ENCODE results near the gene DLG5.

Gene DLG5

GRCh38 chr10:77869626-77870420 is 56.7 kb downstream of the DLG5 start:
- DNase-seq: no peak
- no peak overlapping the region for H2BK12ac ChIP-seq (ENCODE audit: low read length in 2 of 2)
- no peak overlapping the region for H2BK5ac ChIP-seq (ENCODE audit: low read depth, low read length, poor library complexity, severe bottlenecking)
- no peak overlapping the region for H2AK5ac ChIP-seq (ENCODE audit: low read length, severe bottlenecking)
- no peaks in the 10 kb centered on the region for H3K9me3 ChIP-seq (ENCODE audit: control insufficient read depth, low read length)
- no peak overlapping the region for H3K23ac ChIP-seq (ENCODE audit: low read length in 2 of 2)
- H3K4me3 ChIP-seq (ENCODE audit: insufficient read depth in 1 of 2, low read depth in 1 of 2, low read length in 2 of 2): no peak overlapping the region
- WGBS: 94% methylated on average over 4 of the region's 4 CpGs
- H3K36me3 ChIP-seq (ENCODE audit: control insufficient read depth in 1 of 2, insufficient read depth in 2 of 2, low read depth in 1 of 2, low read length in 2 of 2): peaks cover 37 to 38% of the 10 kb centered on the region in 2 experiments
- H4K91ac ChIP-seq (ENCODE audit: low read length): no peak overlapping the region
- no peak overlapping the region for H2BK120ac ChIP-seq (ENCODE audit: low read depth, low read length)
- H3K27me3 ChIP-seq (ENCODE audit: control insufficient read depth in 1 of 2, insufficient read depth in 1 of 2, low read length in 2 of 2): no peaks in the 10 kb centered on the region
- no peak overlapping the region for H3K4ac ChIP-seq (ENCODE audit: low read depth in 1 of 2, low read length in 2 of 2)
- H3K4me2 ChIP-seq (ENCODE audit: low read length, poor library complexity, severe bottlenecking): no peak overlapping the region
- no peak overlapping the region for H3K9ac ChIP-seq (ENCODE audit: low read length)
- H4K8ac ChIP-seq (ENCODE audit: low read length): no peak overlapping the region
- H3K14ac ChIP-seq (ENCODE audit: low read length in 2 of 2): no peak overlapping the region
- no peak overlapping the region for H2AFZ ChIP-seq (ENCODE audit: low read depth, low read length)
- peaks cover 56% of the 10 kb centered on the region for H3K79me1 ChIP-seq (replicated peaks; ENCODE audit: low read length, poor library complexity, severe bottlenecking)
- H3K4me1 ChIP-seq (ENCODE audit: control insufficient read depth, insufficient read depth, low read depth, low read length): peaks cover 11% of the 10 kb centered on the region
- no peak overlapping the region for H2BK15ac ChIP-seq (ENCODE audit: low read depth, poor library complexity, severe bottlenecking)
- no peak overlapping the region for H3K27ac ChIP-seq (ENCODE audit: low read length, poor library complexity, severe bottlenecking)
- H3K18ac ChIP-seq (ENCODE audit: low read depth in 1 of 2, low read length in 2 of 2): no peak overlapping the region

- H3K23ac ChIP-seq (ENCODE audit: low read length in 2 of 2): no peak overlapping the region
- no peak overlapping the region for H3K9ac ChIP-seq (ENCODE audit: low read length)
- no peak overlapping the region for H3K27ac ChIP-seq (ENCODE audit: low read length, poor library complexity, severe bottlenecking)
- no peak overlapping the region for H3K4ac ChIP-seq (ENCODE audit: low read depth in 1 of 2, low read length in 2 of 2)
- no peak overlapping the region for H2BK15ac ChIP-seq (ENCODE audit: low read depth, poor library complexity, severe bottlenecking)
- no peak overlapping the region for H3K18ac ChIP-seq (ENCODE audit: low read depth in 1 of 2, low read length in 2 of 2)
- no peak overlapping the region for H3K4me2 ChIP-seq (ENCODE audit: low read length, poor library complexity, severe bottlenecking)
- H2AFZ ChIP-seq (ENCODE audit: low read depth, low read length): no peak overlapping the region
- H4K91ac ChIP-seq (ENCODE audit: low read length): no peak overlapping the region
- peaks cover 60% of the 10 kb centered on the region for H3K79me1 ChIP-seq (replicated peaks; ENCODE audit: low read length, poor library complexity, severe bottlenecking)
- H4K8ac ChIP-seq (ENCODE audit: low read length): no peak overlapping the region
- no peaks in the 10 kb centered on the region for H3K9me3 ChIP-seq (ENCODE audit: control insufficient read depth, low read length)
- H2BK12ac ChIP-seq (ENCODE audit: low read length in 2 of 2): no peak overlapping the region
- no peak overlapping the region for H2BK120ac ChIP-seq (ENCODE audit: low read depth, low read length)
- H3K36me3 ChIP-seq (ENCODE audit: control insufficient read depth in 1 of 2, insufficient read depth in 2 of 2, low read depth in 1 of 2, low read length in 2 of 2): peaks cover 39 to 48% of the 10 kb centered on the region in 2 experiments
- DNase-seq: no peak
- H2AK5ac ChIP-seq (ENCODE audit: low read length, severe bottlenecking): peak overlapping the region; percentile 13
- no peaks in the 10 kb centered on the region for H3K27me3 ChIP-seq (ENCODE audit: control insufficient read depth in 1 of 2, insufficient read depth in 1 of 2, low read length in 2 of 2)
- 99% methylated on average over 3 of the region's 3 CpGs for WGBS
- no peak overlapping the region for H3K14ac ChIP-seq (ENCODE audit: low read length in 2 of 2)
- H2BK5ac ChIP-seq (ENCODE audit: low read depth, low read length, poor library complexity, severe bottlenecking): no peak overlapping the region
- H3K4me1 ChIP-seq (ENCODE audit: control insufficient read depth, insufficient read depth, low read depth, low read length): peaks cover 5% of the 10 kb centered on the region
- no peak overlapping the region for H3K4me3 ChIP-seq (ENCODE audit: insufficient read depth in 1 of 2, low read depth in 1 of 2, low read length in 2 of 2)
Measured at GRCh38 chr10:77868523-77868922, 58.0 kb downstream of the DLG5 start.

GRCh38 chr10:77867124-77867719 is 59.3 kb downstream of the DLG5 start:
- H3K9me3 ChIP-seq (ENCODE audit: control insufficient read depth, low read length): no peaks in the 10 kb centered on the region
- no peak overlapping the region for H2BK12ac ChIP-seq (ENCODE audit: low read length in 2 of 2)
- no peak overlapping the region for H2BK5ac ChIP-seq (ENCODE audit: low read depth, low read length, poor library complexity, severe bottlenecking)
- peaks cover 3% of the 10 kb centered on the region for H3K4me1 ChIP-seq (ENCODE audit: control insufficient read depth, insufficient read depth, low read depth, low read length)
- no peak overlapping the region for H3K14ac ChIP-seq (ENCODE audit: low read length in 2 of 2)
- no peak overlapping the region for H3K23ac ChIP-seq (ENCODE audit: low read length in 2 of 2)
- H2AFZ ChIP-seq (ENCODE audit: low read depth, low read length): no peak overlapping the region
- no peak overlapping the region for H3K9ac ChIP-seq (ENCODE audit: low read length)
- H3K36me3 ChIP-seq (ENCODE audit: control insufficient read depth in 1 of 2, insufficient read depth in 2 of 2, low read depth in 1 of 2, low read length in 2 of 2): peaks cover 39 to 45% of the 10 kb centered on the region in 2 experiments
- DNase-seq: no peak
- no peak overlapping the region for H2AK5ac ChIP-seq (ENCODE audit: low read length, severe bottlenecking)
- no peak overlapping the region for H4K91ac ChIP-seq (ENCODE audit: low read length)
- H3K4me3 ChIP-seq (ENCODE audit: insufficient read depth in 1 of 2, low read depth in 1 of 2, low read length in 2 of 2): no peak overlapping the region
- 85% methylated on average over 5 of the region's 6 CpGs for WGBS
- peaks cover 58% of the 10 kb centered on the region for H3K79me1 ChIP-seq (replicated peaks; ENCODE audit: low read length, poor library complexity, severe bottlenecking)
- H4K8ac ChIP-seq (ENCODE audit: low read length): no peak overlapping the region
- no peak overlapping the region for H3K4ac ChIP-seq (ENCODE audit: low read depth in 1 of 2, low read length in 2 of 2)
- no peak overlapping the region for H2BK15ac ChIP-seq (ENCODE audit: low read depth, poor library complexity, severe bottlenecking)
- H3K4me2 ChIP-seq (ENCODE audit: low read length, poor library complexity, severe bottlenecking): no peak overlapping the region
- no peak overlapping the region for H3K27ac ChIP-seq (ENCODE audit: low read length, poor library complexity, severe bottlenecking)
- H3K27me3 ChIP-seq (ENCODE audit: control insufficient read depth in 1 of 2, insufficient read depth in 1 of 2, low read length in 2 of 2): no peaks in the 10 kb centered on the region
- H2BK120ac ChIP-seq (ENCODE audit: low read depth, low read length): no peak overlapping the region
- no peak overlapping the region for H3K18ac ChIP-seq (ENCODE audit: low read depth in 1 of 2, low read length in 2 of 2)

- H3K4ac ChIP-seq (ENCODE audit: low read depth in 1 of 2, low read length in 2 of 2): no peak overlapping the region
- no peaks in the 10 kb centered on the region for H3K27me3 ChIP-seq (ENCODE audit: control insufficient read depth in 1 of 2, insufficient read depth in 1 of 2, low read length in 2 of 2)
- no peak overlapping the region for H2AK5ac ChIP-seq (ENCODE audit: low read length, severe bottlenecking)
- no peak overlapping the region for H2BK5ac ChIP-seq (ENCODE audit: low read depth, low read length, poor library complexity, severe bottlenecking)
- H3K23ac ChIP-seq (ENCODE audit: low read length in 2 of 2): no peak overlapping the region
- H3K9ac ChIP-seq (ENCODE audit: low read length): no peak overlapping the region
- no peak overlapping the region for H2BK12ac ChIP-seq (ENCODE audit: low read length in 2 of 2)
- H2BK15ac ChIP-seq (ENCODE audit: low read depth, poor library complexity, severe bottlenecking): no peak overlapping the region
- no peak overlapping the region for H3K14ac ChIP-seq (ENCODE audit: low read length in 2 of 2)
- H4K8ac ChIP-seq (ENCODE audit: low read length): no peak overlapping the region
- no peak overlapping the region for H3K27ac ChIP-seq (ENCODE audit: low read length, poor library complexity, severe bottlenecking)
- peaks cover 39 to 44% of the 10 kb centered on the region in 2 experiments for H3K36me3 ChIP-seq (ENCODE audit: control insufficient read depth in 1 of 2, insufficient read depth in 2 of 2, low read depth in 1 of 2, low read length in 2 of 2)
- H3K4me3 ChIP-seq (ENCODE audit: insufficient read depth in 1 of 2, low read depth in 1 of 2, low read length in 2 of 2): no peak overlapping the region
- no peak overlapping the region for H3K18ac ChIP-seq (ENCODE audit: low read depth in 1 of 2, low read length in 2 of 2)
- no peak for DNase-seq
- H2BK120ac ChIP-seq (ENCODE audit: low read depth, low read length): no peak overlapping the region
- WGBS: 96% methylated on average over 3 of the region's 3 CpGs
- no peak overlapping the region for H3K4me2 ChIP-seq (ENCODE audit: low read length, poor library complexity, severe bottlenecking)
- peaks cover 2% of the 10 kb centered on the region for H3K4me1 ChIP-seq (ENCODE audit: control insufficient read depth, insufficient read depth, low read depth, low read length)
- H3K9me3 ChIP-seq (ENCODE audit: control insufficient read depth, low read length): no peaks in the 10 kb centered on the region
- H2AFZ ChIP-seq (ENCODE audit: low read depth, low read length): no peak overlapping the region
- H3K79me1 ChIP-seq (replicated peaks; ENCODE audit: low read length, poor library complexity, severe bottlenecking): peaks cover 60% of the 10 kb centered on the region
- no peak overlapping the region for H4K91ac ChIP-seq (ENCODE audit: low read length)
Measured at GRCh38 chr10:77866598-77866997, 60.0 kb downstream of the DLG5 start.
